NOMO-1 treated with dmso at 0.1 percent for 144 hours (cell line): ENCODE measurements around the gene MMP24.
A peak's percentile ranks its signal among the peaks of the same experiment; 100 is the strongest.

Source experiments
- DNase-seq: peaks from one replicate; lab custom pipeline; 2025; ENCODE audit not compliant: unreplicated experiment; lab: John Stamatoyannopoulos, UW

MMP24 gene

DNA sequence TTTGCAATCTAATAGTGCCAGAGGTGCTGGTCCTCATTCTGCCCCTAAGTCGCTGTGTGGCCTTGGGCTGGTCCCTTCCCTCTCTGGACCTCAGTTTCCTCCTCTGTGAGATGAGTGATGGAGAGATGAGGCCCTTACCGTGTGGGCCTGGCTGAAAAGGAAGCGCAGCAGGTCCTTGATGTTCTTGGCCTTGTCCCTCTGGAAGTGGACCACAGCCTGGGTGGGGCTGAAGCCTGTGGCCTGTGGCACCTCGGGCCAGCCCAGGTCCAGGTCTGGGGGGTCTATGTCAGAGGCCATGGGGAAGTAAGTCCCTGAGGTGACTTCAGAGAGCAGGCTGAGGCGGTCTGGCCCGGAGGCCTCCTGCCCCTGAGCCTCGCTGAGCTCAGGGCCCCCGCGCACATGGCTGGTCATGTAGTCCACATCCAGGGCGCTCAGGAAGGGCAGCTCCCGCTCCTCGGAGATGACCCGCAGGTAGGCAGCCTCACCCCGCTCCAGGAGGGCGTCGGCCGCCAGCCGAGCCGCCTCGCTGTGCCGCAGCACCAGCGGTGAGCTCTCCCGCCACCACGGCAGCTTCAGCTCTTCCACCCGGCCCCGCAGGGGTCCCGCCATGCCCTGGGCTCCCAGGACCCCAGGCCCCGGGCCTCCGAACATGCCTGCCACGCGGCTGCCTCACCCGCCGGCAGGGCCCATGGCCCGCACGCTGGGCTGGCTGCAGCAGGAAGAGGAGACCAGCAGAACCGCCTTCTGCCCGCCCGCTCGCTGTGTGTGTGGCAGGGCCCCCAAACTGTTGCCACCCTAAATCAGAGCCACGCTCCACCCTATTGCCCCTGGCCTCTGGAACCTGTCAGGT lies 65.4 kb downstream of the MMP24 start, which contains the start of gene FAM83C:
Gene FAM83C (minus strand): TSS at position 772 of the 850 bp plus-strand sequence. CDS start 121 bp downstream, at position 651.
- DNase-seq, result no peak

DNA sequence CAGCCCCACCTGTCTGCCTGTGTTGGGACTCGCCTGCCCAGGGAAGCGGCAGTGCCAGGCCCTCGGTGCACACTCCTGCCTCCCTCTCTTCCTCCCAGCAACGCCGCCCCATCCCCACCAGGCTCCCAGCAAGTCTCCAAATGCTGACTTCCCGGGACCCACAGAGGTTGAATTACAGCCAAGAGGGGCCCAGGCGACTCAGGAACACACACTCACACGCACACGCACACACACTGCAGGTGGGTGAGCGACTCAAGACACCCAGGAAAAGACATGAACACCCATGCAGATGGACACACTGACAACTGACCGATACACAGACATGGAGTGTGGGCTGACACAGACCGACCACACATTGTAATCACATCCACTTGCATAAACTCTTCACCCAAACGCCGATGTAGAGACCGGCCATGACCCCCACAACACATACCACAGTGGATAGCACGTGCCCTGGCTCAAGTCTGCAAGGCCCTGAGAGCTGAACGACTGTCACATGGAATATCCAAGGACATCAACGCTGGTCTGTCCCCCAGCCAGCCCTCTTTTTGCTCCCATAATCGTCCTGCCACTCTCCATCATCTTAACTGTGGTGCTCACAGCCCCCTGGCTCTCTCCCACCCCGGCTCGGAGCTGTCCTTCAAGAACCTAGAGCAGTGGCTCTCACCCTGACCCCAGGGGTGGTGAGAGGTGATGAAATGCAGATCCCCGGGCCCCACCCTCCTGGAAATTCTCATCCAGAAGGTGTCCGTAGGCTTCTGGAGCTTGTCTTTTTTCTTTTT lies 66.2 kb downstream of the MMP24 start:
- DNase-seq, result no peak

DNA sequence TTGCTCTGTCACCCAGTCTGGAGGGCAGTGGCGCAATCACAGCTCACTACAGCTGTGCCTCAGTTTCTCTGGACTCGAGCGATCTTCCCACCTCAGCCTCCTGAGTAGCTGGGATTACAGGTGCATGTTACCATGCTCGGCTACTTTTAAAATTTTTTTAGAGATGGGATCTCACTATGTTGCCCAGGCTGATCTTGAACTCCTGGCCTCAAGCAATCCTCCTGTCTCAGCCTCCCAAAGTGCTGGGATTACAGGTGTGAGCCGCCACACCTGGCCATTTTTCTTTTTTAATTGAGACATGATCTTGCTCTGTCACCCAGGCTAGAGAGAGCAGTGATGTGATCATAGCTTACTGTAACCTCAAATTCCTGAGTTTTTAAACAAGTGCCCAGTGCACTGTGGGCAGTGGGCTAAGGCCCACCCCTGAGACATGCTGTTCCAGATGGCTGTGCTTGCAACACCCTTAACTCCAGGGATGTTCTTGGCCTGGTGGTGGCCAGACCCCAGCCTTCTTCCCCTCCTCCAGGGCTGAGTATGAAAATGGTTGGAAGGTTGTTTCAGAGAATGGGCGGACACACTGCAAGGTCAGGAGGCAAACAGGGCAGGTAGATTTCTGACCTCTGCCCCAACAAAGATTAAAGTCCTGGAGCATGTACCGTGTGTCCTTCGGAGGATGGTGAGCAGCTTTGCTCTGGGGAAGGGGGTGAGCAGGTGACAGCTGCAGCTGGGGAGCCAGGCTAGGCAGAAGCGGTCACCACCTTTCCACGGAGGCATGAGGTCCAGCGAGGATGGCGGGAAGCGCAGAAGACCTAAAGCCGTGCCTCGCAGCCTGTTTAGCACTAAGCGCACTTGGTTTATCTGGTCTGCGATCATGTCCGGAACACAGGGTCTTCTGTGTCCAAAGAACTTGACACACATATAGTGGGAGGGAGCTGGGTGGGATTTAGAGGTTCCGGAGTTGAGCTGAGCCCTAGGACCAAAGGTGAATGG lies 67.1 kb downstream of the MMP24 start:
- no peak for DNase-seq

DNA sequence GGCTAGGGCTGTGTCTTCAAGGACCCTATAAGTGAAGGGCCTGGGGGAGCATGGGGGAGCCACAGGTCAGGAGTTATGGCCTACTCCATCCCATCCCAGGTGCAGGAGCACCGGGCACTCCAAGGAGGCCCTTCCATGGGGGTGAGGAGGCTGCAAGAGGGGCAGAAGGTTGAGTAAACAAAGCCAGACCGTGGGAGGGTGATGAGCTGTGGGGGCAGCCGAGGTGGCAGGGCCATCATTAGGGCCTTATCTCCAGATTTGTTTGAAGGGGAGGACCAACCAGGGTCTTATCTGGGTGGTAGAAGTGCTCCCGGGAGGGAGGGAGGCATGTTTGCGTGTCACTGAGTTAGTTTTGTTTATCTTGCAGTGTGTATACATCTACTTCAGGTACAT lies 67.8 kb downstream of the MMP24 start:
- no peak for DNase-seq

DNA sequence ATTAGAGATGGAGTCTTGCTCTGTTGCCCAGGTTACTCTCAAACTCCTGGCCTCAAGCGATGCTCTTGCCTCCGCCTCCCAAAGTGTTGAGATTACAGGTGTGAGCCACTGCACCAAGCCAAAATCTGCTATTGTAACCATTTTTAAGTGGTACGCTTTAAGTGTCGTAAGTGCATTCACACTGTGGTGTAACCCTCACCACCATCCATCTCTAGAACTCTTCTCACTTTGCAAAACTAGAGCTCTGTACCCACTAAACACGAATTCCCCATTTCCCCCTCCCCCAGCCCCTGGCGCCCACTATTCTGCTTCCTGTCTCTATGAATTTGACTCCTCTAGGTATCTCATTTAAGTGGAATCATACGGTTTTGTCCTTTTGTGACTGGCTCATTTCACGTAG lies 68.6 kb downstream of the MMP24 start:
- no peak for DNase-seq

DNA sequence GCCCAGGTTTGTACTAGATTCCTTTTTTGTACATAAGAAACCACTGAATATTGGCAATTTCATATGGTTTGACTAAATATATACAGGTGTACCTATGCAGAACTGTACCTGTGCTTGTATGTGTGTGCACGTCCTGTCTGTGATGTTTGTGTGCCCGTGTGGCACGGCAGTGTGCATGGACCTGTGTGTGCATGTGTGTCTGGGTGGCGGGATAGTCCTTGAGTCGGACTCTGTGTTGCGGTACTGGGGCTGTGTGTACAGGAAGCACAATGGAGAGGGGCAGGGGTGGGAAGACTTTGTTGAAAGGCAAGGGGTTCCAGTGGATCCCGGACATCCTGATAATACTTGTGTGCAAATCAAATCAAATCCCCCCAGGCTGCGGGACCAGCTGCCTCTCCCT lies 69.2 kb downstream of the MMP24 start:
- no peak for DNase-seq

DNA sequence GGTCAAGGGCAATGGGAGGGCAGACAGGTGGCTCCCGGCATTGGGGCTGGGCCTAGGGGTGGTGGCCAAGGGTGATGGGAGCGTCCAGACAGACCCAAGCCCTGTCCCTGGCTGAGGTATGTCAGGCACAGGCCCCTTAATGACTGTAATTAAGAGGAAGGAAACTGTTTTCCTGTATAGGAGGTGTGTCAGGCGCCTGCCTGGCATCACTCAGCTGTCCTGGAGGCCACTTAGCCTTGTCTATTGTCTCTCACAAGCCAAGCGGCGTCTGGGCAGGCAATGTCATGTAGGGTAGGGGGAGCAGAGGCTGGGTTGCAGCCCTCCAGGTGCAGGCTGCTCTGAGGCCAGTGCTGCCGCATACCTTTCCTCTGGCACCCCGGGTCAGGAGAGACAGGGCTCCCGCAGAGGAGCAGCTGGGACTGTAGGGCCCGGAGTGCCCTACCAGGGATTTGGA lies 69.6 kb downstream of the MMP24 start:
- no peak for DNase-seq

DNA sequence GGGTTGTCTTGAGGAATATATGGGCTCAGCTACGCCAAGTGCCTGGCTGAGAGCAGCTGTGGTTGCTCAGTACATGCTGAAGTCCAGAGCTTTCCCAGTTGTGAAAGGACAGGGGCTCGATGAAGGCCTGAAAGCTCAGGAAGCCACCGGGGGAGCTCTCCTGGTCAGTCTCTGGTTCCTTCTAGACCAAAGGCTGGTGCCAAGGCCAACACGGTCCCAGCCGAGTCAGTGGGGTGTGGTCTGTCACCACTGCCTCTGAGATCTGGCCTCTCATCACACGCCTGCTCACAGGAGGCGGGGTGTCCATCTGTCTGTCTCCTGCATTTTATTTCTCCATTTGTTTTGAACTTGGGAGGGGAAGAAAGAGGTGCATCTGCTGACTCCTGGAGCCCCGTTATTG lies 70.7 kb downstream of the MMP24 start:
- DNase-seq, result no peak

DNA sequence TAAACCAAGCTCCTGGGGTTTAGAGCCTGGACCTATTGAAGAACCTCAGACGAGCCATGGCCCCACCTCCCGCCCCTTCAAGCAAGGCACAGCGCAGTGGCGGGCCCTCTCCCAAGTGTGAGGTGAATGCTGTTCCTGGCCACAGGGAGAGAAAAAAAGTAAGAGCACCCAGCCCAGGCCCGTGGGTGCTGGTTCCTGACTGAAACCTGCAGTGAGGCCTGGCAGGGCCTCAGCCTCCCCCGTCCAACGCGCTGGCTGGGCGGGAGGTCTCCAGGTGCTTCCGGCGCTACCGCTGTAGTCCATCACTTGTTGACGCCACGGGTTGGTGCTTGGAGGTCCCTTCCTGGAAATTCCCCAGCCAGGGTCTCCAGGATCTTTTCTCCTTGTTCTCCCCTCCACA lies 71.2 kb downstream of the MMP24 start:
- DNase-seq, result no peak

DNA sequence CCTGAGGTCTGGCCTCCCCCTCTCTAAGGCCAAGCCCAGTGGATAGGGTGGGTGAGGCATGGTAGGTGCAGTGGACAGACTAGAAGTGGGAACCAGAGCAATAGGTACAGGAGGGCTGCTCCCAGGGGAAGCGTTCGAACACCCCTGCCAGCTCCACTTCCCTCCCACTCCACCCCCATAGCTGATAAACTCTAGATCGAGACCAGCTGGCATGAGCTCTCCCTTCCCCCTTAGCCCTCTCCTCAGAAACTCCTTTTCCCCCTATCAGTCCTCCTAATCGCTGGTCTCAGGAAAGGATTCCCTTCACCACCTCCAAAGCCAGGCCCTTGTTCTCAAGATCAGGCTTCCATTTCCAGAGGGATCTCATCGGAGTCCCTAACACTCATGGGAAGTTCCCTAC lies 71.8 kb downstream of the MMP24 start:
- DNase-seq, result no peak

DNA sequence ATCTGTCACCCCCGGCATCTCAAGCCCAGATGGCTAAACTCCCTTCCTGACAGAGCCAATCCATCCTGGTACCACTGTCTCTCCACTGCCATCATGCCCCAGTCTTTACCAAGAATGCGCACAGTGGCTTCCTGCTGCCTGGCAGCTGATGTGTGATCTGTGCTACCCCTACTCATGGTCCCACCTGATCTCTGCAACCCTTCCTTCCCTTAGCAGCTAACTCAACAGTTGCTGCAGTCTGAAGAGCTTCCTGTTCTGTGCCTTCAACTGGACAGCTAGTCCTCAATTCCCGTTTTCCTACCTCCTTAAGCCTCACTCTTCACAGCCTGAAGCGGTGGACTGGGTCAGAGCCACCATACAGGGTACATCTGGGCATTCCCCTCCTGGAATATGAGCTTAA lies 73.3 kb downstream of the MMP24 start:
- DNase-seq, result no peak

DNA sequence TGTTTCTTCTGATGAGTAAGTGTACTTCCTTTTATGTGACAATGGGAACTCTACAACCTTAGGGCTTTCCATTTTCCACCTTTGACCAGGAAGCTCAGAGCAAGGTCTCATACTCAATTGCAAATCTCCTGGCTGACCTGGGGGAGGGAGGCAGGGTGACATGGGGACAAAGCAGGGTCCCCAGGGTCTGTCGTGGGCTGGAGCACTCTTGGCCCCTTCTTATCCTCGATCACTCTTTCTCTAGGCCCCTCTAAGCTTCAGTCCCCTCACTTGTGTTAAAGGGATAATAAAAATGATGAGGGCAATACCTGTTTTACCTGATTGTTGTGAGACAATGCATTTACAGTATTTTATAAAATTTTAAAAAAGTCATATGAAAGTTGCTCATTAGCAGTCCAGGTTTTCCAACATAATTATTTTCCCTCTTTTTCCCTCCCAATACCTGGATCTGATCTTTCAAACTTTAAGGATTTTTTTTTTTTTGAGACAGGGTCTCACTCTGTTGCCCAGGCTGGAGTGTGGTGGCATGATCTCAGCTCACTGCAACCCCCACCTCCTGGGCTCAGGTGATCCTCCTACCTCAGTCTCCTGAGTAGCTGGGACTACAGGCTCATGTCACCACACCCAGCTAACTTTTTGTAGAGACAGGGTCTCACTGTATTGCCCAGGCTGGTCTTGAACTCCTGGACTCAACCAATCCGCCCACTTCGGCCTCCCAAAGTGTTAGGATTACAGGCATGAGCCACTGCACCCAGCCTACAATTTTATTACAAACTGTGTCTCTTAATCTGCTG lies 74.2 kb downstream of the MMP24 start:
- DNase-seq, result no peak

DNA sequence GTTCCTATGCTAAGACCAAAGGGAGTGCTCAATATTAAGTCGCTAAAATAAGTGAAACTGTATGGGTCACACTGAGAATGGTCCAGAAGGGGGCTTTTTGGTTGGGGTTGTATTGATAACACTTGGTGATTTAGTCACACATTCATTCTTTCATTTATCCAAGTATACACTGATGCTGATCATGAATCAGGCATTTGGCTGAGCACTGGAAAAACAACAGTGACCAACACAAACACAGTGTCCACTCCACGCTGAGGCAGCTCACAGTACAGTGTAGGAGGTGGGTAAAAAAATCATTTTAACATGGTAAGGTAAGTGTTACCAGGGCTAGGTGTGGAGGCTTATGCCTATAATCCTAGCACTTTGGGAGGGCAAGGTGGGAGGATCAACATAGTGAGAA lies 74.9 kb downstream of the MMP24 start:
- DNase-seq, result no peak

DNA sequence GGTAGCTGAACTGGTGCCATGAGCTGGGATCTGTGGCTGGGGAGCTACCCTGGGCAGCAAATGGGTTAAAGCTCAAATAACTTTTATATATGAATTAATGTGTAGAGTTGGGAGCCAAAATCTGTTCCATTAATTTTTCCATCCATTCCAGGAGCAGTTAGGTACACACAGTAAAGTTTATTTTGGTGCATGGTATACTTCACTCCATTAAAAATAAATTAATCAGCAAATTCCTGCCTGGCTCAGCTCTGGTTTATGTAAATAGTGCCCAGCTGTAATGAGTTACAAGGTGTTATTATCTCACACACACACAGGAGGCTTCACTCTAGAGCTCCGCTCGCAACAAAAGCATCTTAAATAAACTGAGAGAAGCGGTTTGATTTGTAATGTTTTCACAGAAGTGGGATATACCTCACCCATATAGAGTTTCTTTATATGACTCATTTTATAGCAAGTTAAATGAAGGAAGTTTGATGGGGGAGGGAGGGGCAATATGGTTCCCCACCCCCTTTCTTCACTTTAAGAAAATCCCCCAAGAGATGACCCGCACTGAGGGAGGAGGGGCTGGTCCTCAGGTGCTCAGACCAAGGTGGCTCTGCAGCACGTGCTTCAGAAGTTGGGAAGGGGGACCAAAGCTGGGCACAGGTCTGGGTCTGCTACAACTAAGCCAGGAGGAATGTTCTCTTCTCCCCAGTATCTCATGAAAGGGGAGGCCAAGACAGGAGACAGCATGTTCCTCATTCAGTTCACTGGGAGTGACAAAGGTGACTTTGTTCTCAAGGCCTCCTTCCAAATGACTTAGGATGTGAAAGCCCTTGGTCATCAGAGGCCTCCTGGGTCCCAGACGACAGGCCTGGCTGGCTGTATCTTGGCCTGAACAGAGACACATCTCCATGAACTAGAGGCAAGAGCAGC lies 76.2 kb downstream of the MMP24 start:
- no peak for DNase-seq

DNA sequence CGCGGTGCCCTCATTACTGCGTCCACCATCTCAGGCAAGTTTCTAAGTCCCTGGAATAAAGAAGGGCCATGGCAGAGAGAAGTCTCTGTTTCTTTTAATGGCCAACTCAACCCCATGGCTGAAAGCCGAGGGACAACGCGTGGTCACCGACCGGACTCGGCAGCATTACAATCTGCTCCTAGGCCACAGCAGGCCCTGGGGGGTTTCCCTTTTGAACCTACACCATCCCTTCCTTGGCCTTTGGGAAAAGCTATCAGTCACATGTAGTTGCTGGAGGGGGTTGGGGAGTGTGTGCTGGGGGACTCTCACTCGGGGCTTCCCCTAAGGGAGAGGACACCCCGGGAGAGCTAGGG lies 76.9 kb downstream of the MMP24 start:
- no peak for DNase-seq

DNA sequence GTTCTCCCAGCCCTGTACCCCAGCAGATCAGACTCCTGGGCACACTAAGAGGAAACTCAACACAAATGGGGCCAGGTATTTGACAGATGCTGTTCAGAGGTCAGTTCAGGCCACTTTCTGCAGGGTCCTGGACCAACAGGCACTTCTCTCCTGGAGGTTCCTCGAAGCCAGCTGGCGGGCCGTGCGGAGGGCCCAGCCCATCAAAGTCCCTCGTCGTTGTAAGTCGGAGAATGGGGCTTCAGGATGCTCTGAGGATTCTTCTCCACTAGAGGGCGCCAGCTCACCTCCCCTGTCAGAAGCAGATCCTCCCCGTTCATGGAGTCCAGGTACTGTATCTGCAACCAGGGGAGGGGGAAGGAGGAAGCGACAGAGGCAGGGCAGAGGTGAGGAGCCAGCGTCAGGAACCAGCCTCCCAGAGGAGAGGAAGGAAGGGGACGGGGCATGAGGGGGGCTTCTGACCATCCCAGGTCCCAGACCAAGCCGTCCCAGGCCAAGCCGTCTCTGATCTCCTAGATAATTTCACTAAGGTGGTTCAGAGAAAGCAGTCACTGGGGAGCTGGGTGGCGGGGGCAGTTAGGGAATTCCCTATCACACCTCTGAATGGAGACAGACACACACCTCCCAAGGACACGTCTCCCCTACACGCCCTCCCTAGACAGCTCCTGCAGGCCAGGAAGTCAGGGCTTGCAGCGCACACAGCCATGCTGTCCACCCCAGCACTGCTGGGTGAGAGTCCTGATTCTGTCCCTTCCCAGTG lies 77.4 kb downstream of the MMP24 start:
- DNase-seq, result peak; percentile 75

DNA sequence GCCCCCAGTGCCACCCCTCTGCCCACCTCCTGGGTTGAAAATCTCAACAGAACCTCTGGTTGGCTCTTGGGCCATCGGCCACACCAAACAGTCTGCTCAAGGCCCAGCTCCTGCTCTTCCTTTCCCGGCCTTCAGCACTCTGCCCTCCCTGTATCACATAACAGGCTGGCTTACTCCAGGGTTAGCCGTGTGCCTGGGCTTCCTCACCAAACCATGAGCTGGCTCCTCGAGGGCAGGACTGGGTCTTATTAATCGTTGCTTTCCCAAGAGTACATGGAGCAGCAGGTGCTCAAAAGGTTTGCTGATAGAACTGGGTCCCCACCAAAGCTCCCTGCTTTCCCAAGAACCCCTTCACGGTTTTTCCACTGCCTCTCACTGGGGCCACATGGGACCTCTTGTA lies 78.5 kb downstream of the MMP24 start:
- DNase-seq, result no peak
